Measurements from ENCODE around the gene LPCAT3. TPM values are rescaled to one million over a fixed set of nuclear protein-coding genes. Genes with fewer than 3 reads are reported as not detected.
A peak's percentile ranks its signal among the peaks of the same experiment; 100 is the strongest.
"Not testable (repeated sequence)": the region's sequence is repeated elsewhere in the genome, so short reads cannot be mapped to it uniquely, and the experiment has no call there.

The LPCAT3 gene
- total RNA-seq, 1 donor from 2014 or later: 34.4 TPM

DNA sequence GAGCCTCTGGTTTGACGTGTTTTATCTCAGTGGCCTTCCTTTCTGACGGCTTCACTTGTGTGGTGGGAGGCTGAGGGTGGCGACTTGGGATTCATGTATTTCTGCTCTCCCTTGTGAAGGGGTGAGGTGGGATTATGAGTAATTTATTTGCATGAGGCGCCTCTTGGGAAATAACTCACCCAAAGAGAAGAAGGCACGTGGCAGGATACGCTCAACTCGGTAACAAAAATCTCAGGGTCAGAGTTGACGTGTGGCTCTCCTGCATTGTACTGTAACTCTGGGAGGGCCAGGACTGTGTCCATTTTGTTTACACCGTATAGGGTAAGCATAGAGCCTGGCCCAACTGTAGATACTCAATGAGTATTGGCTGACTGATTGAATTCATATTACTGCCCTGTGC, 27.6 kb upstream of the LPCAT3 start:
- no peaks in the 10 kb centered on the region for H3K4me1 Mint-ChIP-seq (ENCODE audit: unreplicated experiment)
- H3K36me3 Mint-ChIP-seq: peaks cover 3% of the 10 kb centered on the region
- H3K4me3 Mint-ChIP-seq: no peak overlapping the region
- no peak overlapping the region for H3K27ac Mint-ChIP-seq
- H3K27me3 Mint-ChIP-seq: peaks cover 11% of the 10 kb centered on the region
- DNase-seq (ENCODE audit: extremely low spot score, unreplicated experiment): no peak
- no peaks in the 10 kb centered on the region for H3K9me3 Mint-ChIP-seq
- TF ChIP-seq, protein P1, sequence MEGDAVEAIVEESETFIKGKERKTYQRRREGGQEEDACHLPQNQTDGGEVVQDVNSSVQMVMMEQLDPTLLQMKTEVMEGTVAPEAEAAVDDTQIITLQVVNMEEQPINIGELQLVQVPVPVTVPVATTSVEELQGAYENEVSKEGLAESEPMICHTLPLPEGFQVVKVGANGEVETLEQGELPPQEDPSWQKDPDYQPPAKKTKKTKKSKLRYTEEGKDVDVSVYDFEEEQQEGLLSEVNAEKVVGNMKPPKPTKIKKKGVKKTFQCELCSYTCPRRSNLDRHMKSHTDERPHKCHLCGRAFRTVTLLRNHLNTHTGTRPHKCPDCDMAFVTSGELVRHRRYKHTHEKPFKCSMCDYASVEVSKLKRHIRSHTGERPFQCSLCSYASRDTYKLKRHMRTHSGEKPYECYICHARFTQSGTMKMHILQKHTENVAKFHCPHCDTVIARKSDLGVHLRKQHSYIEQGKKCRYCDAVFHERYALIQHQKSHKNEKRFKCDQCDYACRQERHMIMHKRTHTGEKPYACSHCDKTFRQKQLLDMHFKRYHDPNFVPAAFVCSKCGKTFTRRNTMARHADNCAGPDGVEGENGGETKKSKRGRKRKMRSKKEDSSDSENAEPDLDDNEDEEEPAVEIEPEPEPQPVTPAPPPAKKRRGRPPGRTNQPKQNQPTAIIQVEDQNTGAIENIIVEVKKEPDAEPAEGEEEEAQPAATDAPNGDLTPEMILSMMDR (conservative IDR thresholded peaks at IDR 0.05): no peak

DNA sequence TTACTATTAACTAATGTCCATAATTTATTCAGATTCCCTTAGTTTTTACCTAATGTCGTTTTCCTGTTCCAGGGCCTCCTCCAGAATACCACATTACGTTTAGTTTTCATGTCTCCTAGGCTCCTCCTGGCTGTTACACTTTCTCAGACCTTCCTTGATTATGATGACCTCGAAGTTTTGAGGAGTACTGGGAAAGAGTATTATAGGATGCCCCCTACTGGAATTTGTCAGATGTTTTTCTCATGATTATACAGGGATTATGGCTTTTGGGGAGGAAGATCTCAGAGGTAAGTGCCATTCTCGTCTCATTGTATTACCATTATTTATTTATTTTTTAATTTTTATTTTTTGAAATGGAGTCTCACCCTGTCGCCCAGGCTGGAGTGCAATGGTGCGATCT, 24.6 kb upstream of the LPCAT3 start:
- H3K4me3 Mint-ChIP-seq: no peak overlapping the region
- DNase-seq (ENCODE audit: extremely low spot score, unreplicated experiment): no peak
- TF ChIP-seq, protein P1 (conservative IDR thresholded peaks at IDR 0.05): peak; percentile 61
- H3K27ac Mint-ChIP-seq: no peak overlapping the region
- H3K4me1 Mint-ChIP-seq (ENCODE audit: unreplicated experiment): no peaks in the 10 kb centered on the region
- H3K9me3 Mint-ChIP-seq: no peaks in the 10 kb centered on the region
- H3K36me3 Mint-ChIP-seq: no peaks in the 10 kb centered on the region
- H3K27me3 Mint-ChIP-seq: no peaks in the 10 kb centered on the region

DNA sequence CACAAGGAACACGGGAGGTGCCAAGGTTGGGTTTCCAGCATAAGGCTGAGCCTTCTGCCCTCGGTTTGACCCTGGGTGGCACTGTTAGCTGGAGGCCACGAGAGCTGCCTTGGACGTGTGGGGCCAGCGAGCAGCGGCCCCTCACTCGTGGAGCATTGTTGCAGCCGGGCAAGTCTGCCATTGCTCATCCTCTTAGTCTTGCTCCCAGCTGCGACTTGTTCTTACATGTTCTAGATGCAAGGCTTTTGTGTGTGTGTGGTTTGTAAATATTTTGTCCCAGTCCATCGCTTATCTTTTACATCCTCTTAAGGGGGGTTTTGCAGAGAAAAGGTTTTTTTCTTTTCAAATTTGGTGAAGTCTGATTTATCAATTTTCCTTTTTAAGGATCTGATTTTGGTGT, 21.1 kb upstream of the LPCAT3 start:
- no peaks in the 10 kb centered on the region for H3K36me3 Mint-ChIP-seq
- TF ChIP-seq, protein P1 (conservative IDR thresholded peaks at IDR 0.05): no peak
- H3K4me3 Mint-ChIP-seq: peak overlapping the region; percentile 22
- no peaks in the 10 kb centered on the region for H3K9me3 Mint-ChIP-seq
- H3K27ac Mint-ChIP-seq: no peak overlapping the region
- no peaks in the 10 kb centered on the region for H3K4me1 Mint-ChIP-seq (ENCODE audit: unreplicated experiment)
- no peak for DNase-seq (ENCODE audit: extremely low spot score, unreplicated experiment)
- H3K27me3 Mint-ChIP-seq: no peaks in the 10 kb centered on the region

DNA sequence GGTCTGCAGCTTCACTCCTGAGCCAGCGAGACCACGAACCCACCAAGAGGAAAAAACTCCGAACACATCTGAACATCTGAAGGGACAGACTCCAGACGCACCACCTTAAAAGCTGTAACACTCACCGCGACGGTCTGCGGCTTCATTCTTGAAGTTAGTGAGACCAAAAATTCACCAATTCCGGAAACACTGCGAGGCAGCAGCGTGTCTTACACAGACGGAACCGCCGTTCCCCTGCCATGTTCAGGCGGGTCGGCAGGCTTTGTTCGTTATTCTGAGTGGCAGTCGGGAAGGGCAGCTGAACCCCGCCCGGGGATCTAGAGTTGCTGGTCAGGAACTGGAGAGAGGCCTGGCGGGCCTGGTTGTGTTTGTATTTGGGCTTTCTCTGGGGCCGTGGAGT, 20.3 kb upstream of the LPCAT3 start:
- H3K27me3 Mint-ChIP-seq: no peaks in the 10 kb centered on the region
- TF ChIP-seq, protein P1 (conservative IDR thresholded peaks at IDR 0.05): no peak
- DNase-seq (ENCODE audit: extremely low spot score, unreplicated experiment): no peak
- no peak overlapping the region for H3K4me3 Mint-ChIP-seq
- no peaks in the 10 kb centered on the region for H3K9me3 Mint-ChIP-seq
- H3K36me3 Mint-ChIP-seq: no peaks in the 10 kb centered on the region
- H3K4me1 Mint-ChIP-seq (ENCODE audit: unreplicated experiment): no peaks in the 10 kb centered on the region
- no peak overlapping the region for H3K27ac Mint-ChIP-seq

DNA sequence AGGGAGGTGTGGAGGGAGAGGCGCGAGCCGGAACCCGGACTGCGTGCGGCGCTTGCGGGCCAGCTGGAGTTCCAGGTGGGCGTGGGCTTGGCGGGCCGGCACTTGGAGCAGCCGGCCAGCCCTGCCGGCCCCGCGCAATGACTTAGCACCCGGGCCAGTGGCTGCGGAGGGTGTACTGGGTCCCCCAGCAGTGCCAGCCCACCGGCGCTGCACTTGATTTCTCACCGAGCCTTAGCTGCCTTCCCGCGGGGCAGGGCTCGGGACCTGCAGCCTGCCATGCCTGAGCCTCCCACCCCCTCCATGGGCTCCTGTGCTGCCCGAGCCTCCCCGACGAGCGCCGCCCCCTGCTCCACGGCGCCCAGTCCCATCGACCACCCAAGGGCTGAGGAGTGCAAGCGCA, 19.1 kb upstream of the LPCAT3 start:
- H3K27me3 Mint-ChIP-seq, H3K36me3 Mint-ChIP-seq: not testable (repeated sequence)

DNA sequence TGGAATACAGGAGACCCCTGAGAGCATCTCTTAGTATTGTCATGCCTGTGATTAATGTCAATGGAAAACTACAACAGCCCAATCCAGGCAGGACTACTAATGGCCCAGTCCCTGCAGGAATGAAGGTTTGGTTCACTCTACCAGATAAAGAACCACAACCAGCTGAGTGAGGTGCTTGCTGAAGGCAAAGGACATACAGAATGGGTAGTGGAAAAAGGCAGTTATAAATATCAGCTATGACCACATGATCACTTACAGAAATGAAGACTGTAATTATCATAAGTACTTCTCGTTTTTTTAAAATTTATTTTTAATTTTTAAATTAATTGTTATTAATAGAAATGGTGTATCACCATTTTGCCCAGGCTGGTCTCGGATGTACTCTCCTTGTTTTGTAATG, 17.2 kb upstream of the LPCAT3 start:
- DNase-seq (ENCODE audit: extremely low spot score, unreplicated experiment): no peak

More for the DNA sequence above, 19.1 kb upstream of the LPCAT3 start:
- H3K4me1 Mint-ChIP-seq (ENCODE audit: unreplicated experiment); DNase-seq (ENCODE audit: extremely low spot score, unreplicated experiment); H3K9me3 Mint-ChIP-seq; H3K4me3 Mint-ChIP-seq; H3K27ac Mint-ChIP-seq: not testable (repeated sequence)

More for the DNA sequence above, 17.2 kb upstream of the LPCAT3 start:
- no peak overlapping the region for H3K27ac Mint-ChIP-seq
- H3K9me3 Mint-ChIP-seq: no peaks in the 10 kb centered on the region
- H3K36me3 Mint-ChIP-seq: no peaks in the 10 kb centered on the region
- H3K4me1 Mint-ChIP-seq (ENCODE audit: unreplicated experiment): no peaks in the 10 kb centered on the region
- peaks cover 3% of the 10 kb centered on the region for H3K27me3 Mint-ChIP-seq
- TF ChIP-seq, protein P1 (conservative IDR thresholded peaks at IDR 0.05): no peak
- H3K4me3 Mint-ChIP-seq: no peak overlapping the region

All from type B pancreatic cell (in vitro differentiated cells).